Activated naive CD8-positive, alpha-beta T cell treated with anti-CD3 and anti-CD28 coated beads for 36 hours (primary cell): ENCODE measurements around the gene TMEM219. TPM values are rescaled to one million over a fixed set of nuclear protein-coding genes. Genes with fewer than 3 reads are reported as not detected.

Source experiments
- DNase-seq: peaks from one replicate; pipeline ENCODE4 v3.0.0; 2021
- H3K27ac Mint-ChIP-seq: one replicate; pipeline ENCODE4 v1.8.0; 2022; ENCODE audit warnings: mild to moderate bottlenecking, moderate library complexity, mixed read lengths
- H3K27me3 Mint-ChIP-seq: one replicate; pipeline ENCODE4 v1.8.0; 2022; ENCODE audit warnings: mild to moderate bottlenecking, mixed read lengths
- H3K36me3 Mint-ChIP-seq: one replicate; pipeline ENCODE4 v1.8.0; 2021; ENCODE audit warnings: mild to moderate bottlenecking, mixed read lengths
- H3K4me1 Mint-ChIP-seq: one replicate; pipeline ENCODE4 v1.8.0; 2021; ENCODE audit warnings: mixed read lengths
- H3K4me3 Mint-ChIP-seq: one replicate; pipeline ENCODE4 v1.8.0; 2022; ENCODE audit warnings: mild to moderate bottlenecking, moderate library complexity, mixed read lengths
- H3K9me3 Mint-ChIP-seq: one replicate; pipeline ENCODE4 v1.8.0; 2022; ENCODE audit warnings: mixed read lengths
- total RNA-seq, 2 experiments: library from RNA; stranded (reverse); gene quantifications; one replicate each; pipeline ENCODE4 v1.2.3, GENCODE V29; 2021

Gene TMEM219
- total RNA-seq = 10 to 100 TPM; 29.3 TPM

DNA sequence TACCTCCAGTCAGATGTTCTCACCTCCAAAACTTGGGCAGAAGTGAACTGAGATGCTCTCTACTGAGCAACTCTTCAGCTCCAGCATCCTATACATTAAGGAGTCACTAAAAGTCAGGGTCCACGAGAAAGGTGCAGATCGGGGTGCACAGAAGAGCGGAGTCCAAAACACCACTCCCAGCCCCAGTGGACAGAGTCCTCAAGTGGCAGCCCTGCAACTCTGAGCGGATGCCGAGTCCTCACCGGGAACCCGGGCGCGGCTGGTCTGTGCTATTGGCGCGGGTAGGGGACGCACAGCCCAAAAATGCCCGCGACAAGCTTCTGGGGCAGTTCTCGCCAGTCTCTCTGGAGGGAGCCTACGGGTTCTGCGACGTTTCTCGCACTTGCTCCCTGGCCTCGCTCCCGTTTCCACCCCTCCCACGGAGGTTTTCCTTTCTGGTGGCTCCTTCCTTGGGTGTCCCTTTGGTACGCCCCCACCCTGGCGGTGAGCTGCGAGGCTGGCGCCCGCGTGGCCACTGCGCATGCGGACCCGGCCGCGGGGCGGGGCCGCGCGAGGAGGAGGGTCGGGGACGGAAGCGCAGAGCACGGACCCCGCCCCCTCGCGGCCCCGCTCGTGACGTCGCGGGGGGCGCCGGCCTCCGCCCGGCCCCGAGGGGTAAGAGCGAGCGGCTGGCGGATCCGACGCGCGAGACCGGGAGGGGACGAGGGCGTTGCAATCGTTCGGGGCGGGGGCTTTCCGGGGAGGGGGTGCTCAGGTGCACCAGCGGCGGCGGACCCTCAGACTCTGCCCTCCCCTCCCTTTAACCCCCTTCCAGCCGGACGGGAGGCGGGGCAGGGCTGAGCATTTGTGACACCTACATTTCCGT lies at the start of gene TMEM219:
TSS of gene TMEM219 (plus strand) at position 601 of the 865 bp plus-strand sequence. CDS start 1,065 bp downstream, outside the sequence.
- Mint-ChIP-seq H3K36me3 (no peaks in the 10 kb centered on the region), H3K4me3 (peak within 1 kb of the TSS; percentile 83), H3K9me3 (no peaks in the 10 kb centered on the region), H3K27ac (peak within 1 kb of the TSS; percentile 85), H3K4me1 (peaks cover 16% of the 10 kb centered on the region), H3K27me3 (no peaks in the 10 kb centered on the region)
- DNase-seq = peak; percentile 97

DNA sequence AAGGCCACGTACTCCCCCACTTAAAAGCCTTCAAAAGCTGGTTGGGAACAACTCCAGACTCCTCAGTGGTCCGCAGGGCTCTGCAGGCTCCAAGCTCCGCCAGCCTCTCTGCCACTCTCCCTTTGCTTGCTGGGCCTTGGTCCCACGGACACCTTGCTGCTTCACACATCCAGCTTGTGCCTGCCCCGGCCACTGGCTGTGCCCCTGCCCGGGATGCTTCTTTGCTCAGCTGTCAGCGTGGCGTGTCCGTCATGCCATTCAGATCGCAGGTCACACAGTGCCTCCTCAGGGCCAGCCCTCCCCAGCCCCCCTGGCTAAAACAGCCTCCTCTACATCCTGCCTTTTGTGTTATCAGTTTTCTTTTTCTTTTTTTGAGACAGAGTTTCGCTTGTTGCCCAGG lies 49.8 kb upstream of the TMEM219 start:
- peaks cover 9% of the 10 kb centered on the region for H3K4me1 Mint-ChIP-seq
- H3K36me3 Mint-ChIP-seq = peaks cover 15% of the 10 kb centered on the region
- DNase-seq = no peak
- no peaks in the 10 kb centered on the region for H3K9me3 Mint-ChIP-seq
- no peak overlapping the region for H3K27ac Mint-ChIP-seq
- peak overlapping the region; percentile 63 for H3K4me3 Mint-ChIP-seq
- H3K27me3 Mint-ChIP-seq = no peaks in the 10 kb centered on the region

DNA sequence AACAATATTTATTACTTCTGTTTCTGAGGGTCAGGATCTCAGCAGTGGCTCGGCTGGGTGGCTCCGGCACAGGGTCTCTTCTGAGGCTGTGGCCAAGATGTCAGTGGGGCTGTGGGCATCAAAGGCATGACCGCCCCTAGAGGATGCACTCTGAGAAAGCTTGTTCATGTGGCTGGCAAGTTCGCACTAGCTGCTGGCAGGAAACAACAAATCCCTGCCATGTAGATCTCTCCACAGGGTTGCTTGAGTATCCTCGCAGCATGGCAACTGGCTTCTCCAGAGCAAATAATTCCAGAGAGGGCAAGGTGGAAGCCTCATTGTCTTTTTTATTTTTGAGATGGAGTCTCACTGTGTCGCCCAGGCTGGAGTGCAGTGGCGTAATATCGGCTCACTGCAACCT lies 48.4 kb upstream of the TMEM219 start:
- Mint-ChIP-seq H3K4me3 (no peak overlapping the region), H3K27ac (no peak overlapping the region), H3K36me3 (peaks cover 17% of the 10 kb centered on the region), H3K9me3 (no peaks in the 10 kb centered on the region), H3K4me1 (peaks cover 9% of the 10 kb centered on the region), H3K27me3 (no peaks in the 10 kb centered on the region)
- no peak for DNase-seq

GRCh38 chr16:29915590-29916247 lies 46.2 kb upstream of the TMEM219 start:
- no peak overlapping the region for H3K27ac Mint-ChIP-seq
- no peak overlapping the region for H3K4me3 Mint-ChIP-seq
- peaks cover 20% of the 10 kb centered on the region for H3K36me3 Mint-ChIP-seq
- no peaks in the 10 kb centered on the region for H3K9me3 Mint-ChIP-seq
- peaks cover 13% of the 10 kb centered on the region for H3K4me1 Mint-ChIP-seq
- no peak for DNase-seq
- no peaks in the 10 kb centered on the region for H3K27me3 Mint-ChIP-seq

DNA sequence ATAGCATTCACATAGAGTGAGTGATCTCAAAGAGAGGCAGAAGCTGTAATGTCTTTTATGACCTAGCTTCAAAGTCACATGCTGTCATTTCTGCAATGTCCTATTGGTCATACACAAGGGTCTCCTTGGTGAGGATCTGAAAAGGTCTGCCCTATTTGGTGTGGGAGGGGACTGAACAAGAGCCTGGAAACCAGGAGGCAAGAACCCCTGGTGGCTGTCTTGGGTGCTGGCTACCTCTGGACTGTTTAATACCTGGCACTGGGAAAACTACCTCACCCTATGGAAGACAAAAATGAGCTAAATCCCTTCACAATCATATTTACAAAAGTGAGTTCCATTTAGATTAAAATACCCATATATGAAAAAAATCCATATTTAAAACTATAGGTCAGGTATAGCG lies 44.9 kb upstream of the TMEM219 start:
- H3K9me3 Mint-ChIP-seq = no peaks in the 10 kb centered on the region
- peaks cover 17% of the 10 kb centered on the region for H3K4me1 Mint-ChIP-seq
- DNase-seq = no peak
- no peak overlapping the region for H3K4me3 Mint-ChIP-seq
- no peak overlapping the region for H3K27ac Mint-ChIP-seq
- no peaks in the 10 kb centered on the region for H3K27me3 Mint-ChIP-seq
- H3K36me3 Mint-ChIP-seq = peaks cover 25% of the 10 kb centered on the region

- no peak overlapping the region for H3K4me3 Mint-ChIP-seq
- no peak for DNase-seq
- no peak overlapping the region for H3K27ac Mint-ChIP-seq
- H3K27me3 Mint-ChIP-seq = no peaks in the 10 kb centered on the region
- H3K9me3 Mint-ChIP-seq = no peaks in the 10 kb centered on the region
- H3K36me3 Mint-ChIP-seq = peaks cover 29% of the 10 kb centered on the region
- peaks cover 36% of the 10 kb centered on the region for H3K4me1 Mint-ChIP-seq
Measured at GRCh38 chr16:29920288-29921033, 41.4 kb upstream of the TMEM219 start.

DNA sequence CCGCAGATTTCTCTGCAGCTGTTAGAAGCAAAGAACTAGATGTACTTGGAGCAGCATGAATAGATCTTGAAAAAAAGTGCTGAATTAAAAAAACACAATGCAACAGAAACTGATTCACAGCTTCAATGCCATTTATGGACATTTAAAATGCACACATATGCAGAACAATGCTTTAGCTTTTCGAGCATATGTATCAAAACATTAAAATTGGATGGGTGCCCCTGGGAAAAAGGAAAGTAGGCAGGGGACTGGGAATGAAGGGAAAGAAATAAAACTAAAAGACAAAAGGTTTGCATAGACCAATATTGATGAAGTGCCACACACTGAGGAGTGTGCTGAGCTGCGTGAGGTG lies 40.9 kb upstream of the TMEM219 start:
- peaks cover 31% of the 10 kb centered on the region for H3K4me1 Mint-ChIP-seq
- peaks cover 31% of the 10 kb centered on the region for H3K36me3 Mint-ChIP-seq
- H3K27me3 Mint-ChIP-seq = no peaks in the 10 kb centered on the region
- H3K4me3 Mint-ChIP-seq = no peak overlapping the region
- no peak overlapping the region for H3K27ac Mint-ChIP-seq
- no peak for DNase-seq
- no peaks in the 10 kb centered on the region for H3K9me3 Mint-ChIP-seq

DNA sequence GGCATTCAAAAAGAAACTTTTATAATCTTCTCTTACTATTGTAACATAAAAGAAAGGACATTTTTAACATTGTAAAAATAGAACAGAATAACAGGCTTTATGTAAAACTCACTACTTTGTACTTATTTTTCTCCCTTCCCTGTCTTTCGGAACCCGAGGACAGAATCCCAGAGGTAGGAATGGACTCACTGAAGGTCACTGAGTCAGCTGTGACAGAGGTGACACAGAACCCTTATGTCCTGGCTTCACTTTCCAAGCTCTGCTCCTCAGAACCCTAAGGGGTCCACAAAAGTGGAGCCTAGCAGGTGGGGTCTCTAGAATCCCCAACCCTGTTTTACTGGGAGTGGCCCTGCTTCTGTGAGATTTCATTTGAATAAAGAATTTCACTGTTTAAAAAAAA lies 39.6 kb upstream of the TMEM219 start:
- Mint-ChIP-seq H3K4me1 (peaks cover 39% of the 10 kb centered on the region), H3K4me3 (no peak overlapping the region), H3K27me3 (no peaks in the 10 kb centered on the region), H3K36me3 (peaks cover 22% of the 10 kb centered on the region), H3K27ac (no peak overlapping the region), H3K9me3 (no peaks in the 10 kb centered on the region)
- DNase-seq = no peak

GRCh38 chr16:29922986-29923501 lies 38.8 kb upstream of the TMEM219 start:
- Mint-ChIP-seq H3K4me3 (no peak overlapping the region), H3K27me3 (no peaks in the 10 kb centered on the region), H3K4me1 (peaks cover 42% of the 10 kb centered on the region), H3K9me3 (no peaks in the 10 kb centered on the region), H3K27ac (no peak overlapping the region), H3K36me3 (peaks cover 20% of the 10 kb centered on the region)
- no peak for DNase-seq

DNA sequence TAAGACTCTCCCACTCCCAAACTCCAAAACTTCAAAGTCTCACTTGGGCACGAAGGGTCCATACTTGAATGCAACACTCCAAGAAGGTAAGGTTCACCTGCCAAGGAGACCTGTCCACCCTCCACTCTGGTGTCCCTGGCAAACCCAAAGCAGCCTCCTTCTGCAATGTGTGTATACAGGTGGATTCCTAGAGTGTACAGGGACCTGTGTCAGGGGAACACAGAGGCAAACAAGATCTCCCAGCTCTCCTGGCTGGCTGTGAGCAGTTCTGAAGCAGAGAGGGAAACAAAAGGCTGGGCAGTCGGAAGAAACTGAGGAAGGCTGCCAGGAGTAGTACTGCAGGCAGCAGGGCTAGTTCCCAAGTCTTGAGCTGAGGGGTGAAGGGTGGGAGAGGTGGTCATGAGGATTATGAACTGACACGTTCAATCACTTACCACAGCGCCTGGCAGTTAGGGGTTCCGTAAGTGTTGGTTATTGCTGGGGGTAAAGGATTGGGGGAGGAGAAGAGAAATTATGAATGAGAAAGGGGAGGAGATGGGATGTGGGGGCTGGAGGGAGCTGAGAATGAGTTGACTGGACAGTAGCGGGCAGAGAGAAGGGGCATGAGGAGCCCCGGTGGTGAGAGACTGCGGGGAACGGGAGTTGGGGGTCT lies 36.6 kb upstream of the TMEM219 start:
- DNase-seq = no peak
- Mint-ChIP-seq H3K4me3 (peak overlapping the region; percentile 93), H3K9me3 (no peaks in the 10 kb centered on the region), H3K27me3 (no peaks in the 10 kb centered on the region), H3K36me3 (peaks cover 18% of the 10 kb centered on the region), H3K27ac (peak overlapping the region; percentile 85), H3K4me1 (peaks cover 42% of the 10 kb centered on the region)

DNA sequence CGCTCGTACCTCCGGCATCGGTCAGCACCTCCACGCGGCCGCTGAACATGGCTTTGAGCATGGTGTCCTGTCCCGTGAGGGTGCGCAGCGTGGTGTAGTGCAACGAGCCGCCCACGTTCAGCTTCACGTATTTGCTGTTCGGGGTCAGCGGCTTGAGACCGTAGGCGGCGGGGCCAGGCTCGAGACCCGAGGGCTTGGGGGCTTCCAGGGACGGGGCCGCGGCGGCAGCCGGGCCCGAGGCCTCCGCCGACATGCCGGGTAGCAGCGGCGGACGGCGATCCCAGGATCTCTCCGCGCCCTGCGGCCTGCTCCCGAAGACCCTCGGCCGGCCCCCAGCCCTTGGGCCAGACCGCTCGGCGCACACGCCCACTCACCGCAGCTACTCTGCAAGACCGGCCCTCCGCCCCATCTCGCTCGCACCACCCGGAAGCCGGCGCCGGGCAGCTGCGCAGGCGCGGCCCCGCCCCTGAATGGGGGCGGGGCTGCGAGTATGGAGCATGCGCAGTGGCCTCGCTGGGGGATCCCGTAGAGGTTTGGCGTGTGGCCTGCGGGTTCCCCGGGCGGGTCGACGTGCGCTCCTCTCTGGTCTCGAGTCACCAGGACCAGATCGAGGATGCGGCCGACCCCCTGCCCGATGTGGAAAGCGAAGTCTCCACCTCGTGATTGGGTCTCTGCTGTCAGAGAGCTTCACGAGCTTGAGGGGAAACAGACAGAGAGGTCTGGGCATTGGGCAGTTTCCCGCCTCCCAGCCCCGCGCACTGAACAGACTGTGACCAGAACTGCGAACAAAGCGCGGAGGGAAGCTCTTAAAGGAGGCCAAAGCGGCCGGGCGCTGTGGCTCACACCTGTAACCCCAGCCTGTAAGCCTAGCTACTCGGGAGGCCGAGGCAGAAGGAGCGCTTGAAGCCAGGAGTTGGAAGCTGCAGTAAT lies 35.8 kb upstream of the TMEM219 start, which contains the start of gene KCTD13:
TSS of gene KCTD13 (minus strand) at position 446 of the 930 bp plus-strand sequence. CDS start at position 253, 193 bp downstream.
- H3K9me3 Mint-ChIP-seq = no peaks in the 10 kb centered on the region
- H3K4me1 Mint-ChIP-seq = peaks cover 35% of the 10 kb centered on the region
- peak; percentile 94 for DNase-seq
- peaks cover 14% of the 10 kb centered on the region for H3K36me3 Mint-ChIP-seq
- H3K27ac Mint-ChIP-seq = peak within 1 kb of the TSS; percentile 96
- no peaks in the 10 kb centered on the region for H3K27me3 Mint-ChIP-seq
- H3K4me3 Mint-ChIP-seq = peak within 1 kb of the TSS; percentile 93

GRCh38 chr16:29926711-29927052 lies 35.2 kb upstream of the TMEM219 start:
- H3K36me3 Mint-ChIP-seq = peaks cover 11% of the 10 kb centered on the region
- H3K4me3 Mint-ChIP-seq = peak overlapping the region; percentile 90
- DNase-seq = no peak
- H3K9me3 Mint-ChIP-seq = no peaks in the 10 kb centered on the region
- peaks cover 34% of the 10 kb centered on the region for H3K4me1 Mint-ChIP-seq
- peak overlapping the region; percentile 96 for H3K27ac Mint-ChIP-seq
- H3K27me3 Mint-ChIP-seq = no peaks in the 10 kb centered on the region

DNA sequence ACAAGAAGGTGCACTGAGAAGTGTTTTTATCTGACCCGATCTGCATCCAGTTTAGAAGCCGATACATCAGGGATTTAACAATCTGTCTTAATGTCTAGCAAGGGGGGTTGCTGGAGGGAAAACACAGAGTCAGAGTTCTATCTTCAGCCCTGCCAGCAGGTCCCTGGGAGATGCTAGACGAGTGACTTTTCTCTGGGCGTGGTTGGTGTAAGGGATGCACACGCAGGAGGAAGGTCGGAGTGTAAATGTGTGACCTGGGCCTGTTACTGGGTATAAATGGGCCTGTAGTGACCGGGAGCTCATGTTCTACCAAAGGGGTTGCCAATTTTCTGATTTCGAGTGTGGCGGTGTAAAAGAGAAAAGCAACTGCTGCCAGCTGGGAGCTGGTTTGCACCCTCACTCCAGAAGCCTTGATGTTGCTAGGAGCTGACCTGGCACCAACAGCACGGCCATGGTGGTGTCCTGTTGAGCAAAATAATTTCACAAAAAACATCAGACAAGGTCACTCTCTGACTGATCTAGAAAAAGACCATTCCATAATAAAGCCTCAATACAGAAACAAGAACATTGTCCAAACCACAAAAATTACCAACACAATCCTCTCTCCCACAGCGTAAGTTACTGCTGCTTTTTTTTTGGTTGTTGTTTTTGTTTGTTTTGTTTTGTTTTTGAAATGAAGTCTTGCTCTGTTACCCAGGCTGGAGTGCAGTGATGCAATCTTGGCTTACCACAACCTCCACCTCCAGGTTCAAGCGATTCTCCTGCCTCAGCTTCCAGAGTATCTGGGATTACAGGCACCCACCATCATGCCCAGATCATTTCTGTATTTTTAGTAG lies 34.6 kb upstream of the TMEM219 start:
- Mint-ChIP-seq H3K4me1 (peaks cover 33% of the 10 kb centered on the region), H3K9me3 (no peaks in the 10 kb centered on the region), H3K27ac (peak overlapping the region; percentile 96), H3K27me3 (no peaks in the 10 kb centered on the region), H3K36me3 (peaks cover 11% of the 10 kb centered on the region), H3K4me3 (peak overlapping the region; percentile 90)
- no peak for DNase-seq
